HG03139 (cell line): ENCODE results near the gene ZNF211.

Experiments used
- ATAC-seq: cut with Tn5 transposase; IDR thresholded peaks from one replicate; pipeline ENCODE4 v1.9.1; 2021; ENCODE audit not compliant: unreplicated experiment

The ZNF211 gene

GRCh38 chr19:57632987-57633831 is at the start of gene ZNF211:
Gene ZNF211 (plus strand): TSS chr19:57633168. CDS start chr19:57633347, 179 bp downstream.
- peak; percentile 87 for ATAC-seq

GRCh38 chr19:57583521-57584416 is 49.2 kb upstream of the ZNF211 start, which contains the start of gene ZIK1:
Gene ZIK1 (plus strand): TSS chr19:57584145. CDS start chr19:57584357, 212 bp downstream.
- peak; percentile 72 for ATAC-seq

GRCh38 chr19:57587529-57587928 is 45.4 kb upstream of the ZNF211 start:
- no peak for ATAC-seq

- ATAC-seq = no peak
Observed at GRCh38 chr19:57599377-57599760, 33.6 kb upstream of the ZNF211 start.

GRCh38 chr19:57599761-57600383 is 33.1 kb upstream of the ZNF211 start, which contains the start of gene ZNF530:
Gene ZNF530 (plus strand): TSS chr19:57599885. CDS start chr19:57604346, 4,461 bp downstream.
- ATAC-seq = peak; percentile 90

GRCh38 chr19:57606931-57607330 is 26.0 kb upstream of the ZNF211 start:
- no peak for ATAC-seq

GRCh38 chr19:57611113-57611512 is 21.9 kb upstream of the ZNF211 start:
- no peak for ATAC-seq

GRCh38 chr19:57613941-57614743 is 18.8 kb upstream of the ZNF211 start, which contains the start of gene ZNF134:
Gene ZNF134 (plus strand): TSS chr19:57614242. CDS start chr19:57619469, 5,227 bp downstream.
- ATAC-seq = peak; percentile 94

GRCh38 chr19:57615346-57615745 is 17.6 kb upstream of the ZNF211 start:
- no peak for ATAC-seq

- ATAC-seq = no peak
Observed at GRCh38 chr19:57620673-57621348, 12.2 kb upstream of the ZNF211 start.

- no peak for ATAC-seq
Observed at GRCh38 chr19:57623091-57623490, 9.9 kb upstream of the ZNF211 start.

- no peak for ATAC-seq
Observed at GRCh38 chr19:57633832-57634131, 814 bp downstream of the ZNF211 start.

- ATAC-seq = no peak
Observed at GRCh38 chr19:57637379-57637778, 4.4 kb downstream of the ZNF211 start.

- ATAC-seq = no peak
Observed at GRCh38 chr19:57641715-57642234, 8.8 kb downstream of the ZNF211 start.

- no peak for ATAC-seq
Observed at GRCh38 chr19:57642396-57643046, 9.6 kb downstream of the ZNF211 start.

- no peak for ATAC-seq
Observed at GRCh38 chr19:57643734-57644133, 10.8 kb downstream of the ZNF211 start.

- ATAC-seq = no peak
Observed at GRCh38 chr19:57648331-57649003, 15.5 kb downstream of the ZNF211 start.

- ATAC-seq = no peak
Observed at GRCh38 chr19:57651654-57651996, 18.7 kb downstream of the ZNF211 start.

GRCh38 chr19:57653689-57654088 is 20.7 kb downstream of the ZNF211 start:
- ATAC-seq = no peak
